ENCODE data around the gene CASKIN2.

Gene CASKIN2
- total RNA-seq: 0.48 to 1.7 reads per million in 2 experiments

GRCh38 chr17:75515496-75516254, at the start of gene CASKIN2:
Gene CASKIN2 (minus strand): TSS chr17:75515537. CDS start chr17:75513804, 1,733 bp downstream.
- DNase-seq (ENCODE audit: low read depth): peak; percentile 60

GRCh38 chr17:75565066-75565465, 49.7 kb upstream of the CASKIN2 start:
- no peak for DNase-seq (ENCODE audit: low read depth)

GRCh38 chr17:75564195-75564594, 48.9 kb upstream of the CASKIN2 start:
- no peak for DNase-seq (ENCODE audit: low read depth)

- DNase-seq (ENCODE audit: low read depth): no peak
Observed at GRCh38 chr17:75563063-75563758, 47.9 kb upstream of the CASKIN2 start.

GRCh38 chr17:75561927-75562603, 46.7 kb upstream of the CASKIN2 start:
- no peak for DNase-seq (ENCODE audit: low read depth)

GRCh38 chr17:75559958-75560533, 44.7 kb upstream of the CASKIN2 start:
- DNase-seq (ENCODE audit: low read depth): no peak

GRCh38 chr17:75558666-75559530, 43.6 kb upstream of the CASKIN2 start:
- DNase-seq (ENCODE audit: low read depth): no peak

- DNase-seq (ENCODE audit: low read depth): no peak
Observed at GRCh38 chr17:75557852-75558665, 42.7 kb upstream of the CASKIN2 start.

GRCh38 chr17:75557075-75557851, 41.9 kb upstream of the CASKIN2 start:
- no peak for DNase-seq (ENCODE audit: low read depth)

- no peak for DNase-seq (ENCODE audit: low read depth)
Observed at GRCh38 chr17:75555679-75556153, 40.4 kb upstream of the CASKIN2 start.

- no peak for DNase-seq (ENCODE audit: low read depth)
Observed at GRCh38 chr17:75553295-75554110, 38.2 kb upstream of the CASKIN2 start.

GRCh38 chr17:75552425-75553294, 37.3 kb upstream of the CASKIN2 start:
- no peak for DNase-seq (ENCODE audit: low read depth)

- no peak for DNase-seq (ENCODE audit: low read depth)
Observed at GRCh38 chr17:75551266-75551665, 35.9 kb upstream of the CASKIN2 start.

- no peak for DNase-seq (ENCODE audit: low read depth)
Observed at GRCh38 chr17:75550139-75550465, 34.8 kb upstream of the CASKIN2 start.

GRCh38 chr17:75549246-75550138, 34.2 kb upstream of the CASKIN2 start:
- DNase-seq (ENCODE audit: low read depth): no peak

GRCh38 chr17:75548813-75549212, 33.5 kb upstream of the CASKIN2 start:
- no peak for DNase-seq (ENCODE audit: low read depth)

- DNase-seq (ENCODE audit: low read depth): no peak
Observed at GRCh38 chr17:75547091-75547490, 31.8 kb upstream of the CASKIN2 start.
